GM19452 (cell line): ENCODE data around the gene SEMA3F.

ENCODE experiments used
- ATAC-seq: cut with Tn5 transposase; IDR thresholded peaks from one replicate; pipeline ENCODE4 v1.9.1; 2021; ENCODE audit not compliant: unreplicated experiment

SEMA3F gene

GRCh38 chr3:50169232-50169832 lies 14.2 kb downstream of the SEMA3F start:
- no peak for ATAC-seq

DNA sequence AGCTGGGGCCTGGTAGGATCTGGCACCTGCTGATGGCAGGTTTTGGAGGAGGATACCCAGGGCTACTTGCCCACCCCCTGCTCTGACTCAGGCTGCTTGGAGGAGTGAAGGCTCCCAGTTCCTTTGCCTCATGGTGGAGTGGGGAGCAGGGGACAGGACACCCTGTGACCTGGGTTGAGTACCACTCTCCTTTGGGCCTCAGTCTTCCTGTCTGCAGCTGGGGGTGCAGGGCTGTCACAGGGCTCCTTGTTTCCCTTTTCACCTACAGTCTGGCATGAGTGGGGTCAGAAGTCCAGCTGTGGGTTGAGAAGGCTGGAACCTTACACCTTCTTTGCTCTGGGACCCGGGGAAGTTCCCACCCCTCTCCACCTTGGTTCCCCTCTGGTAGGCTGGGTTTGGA lies 14.7 kb downstream of the SEMA3F start:
- no peak for ATAC-seq

DNA sequence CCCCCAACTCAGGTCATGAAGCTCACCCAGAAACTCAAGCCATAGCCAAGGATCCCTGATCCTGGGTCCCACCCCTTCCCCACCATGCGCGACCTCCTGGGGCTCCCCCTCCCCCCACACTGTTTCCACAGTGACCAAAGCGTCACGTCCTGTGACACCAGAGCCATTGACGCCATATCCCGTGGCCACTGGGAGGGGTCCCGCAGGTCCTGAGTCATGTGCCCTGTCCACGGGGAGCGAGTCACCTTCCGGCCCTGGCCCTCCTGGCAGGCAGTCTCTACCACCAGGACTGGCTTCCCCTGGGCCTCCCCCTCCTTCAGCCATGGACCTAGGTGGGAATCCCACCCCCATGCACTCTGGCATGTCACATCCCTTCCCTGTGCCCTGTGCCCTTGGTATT lies 15.6 kb downstream of the SEMA3F start:
- no peak for ATAC-seq

DNA sequence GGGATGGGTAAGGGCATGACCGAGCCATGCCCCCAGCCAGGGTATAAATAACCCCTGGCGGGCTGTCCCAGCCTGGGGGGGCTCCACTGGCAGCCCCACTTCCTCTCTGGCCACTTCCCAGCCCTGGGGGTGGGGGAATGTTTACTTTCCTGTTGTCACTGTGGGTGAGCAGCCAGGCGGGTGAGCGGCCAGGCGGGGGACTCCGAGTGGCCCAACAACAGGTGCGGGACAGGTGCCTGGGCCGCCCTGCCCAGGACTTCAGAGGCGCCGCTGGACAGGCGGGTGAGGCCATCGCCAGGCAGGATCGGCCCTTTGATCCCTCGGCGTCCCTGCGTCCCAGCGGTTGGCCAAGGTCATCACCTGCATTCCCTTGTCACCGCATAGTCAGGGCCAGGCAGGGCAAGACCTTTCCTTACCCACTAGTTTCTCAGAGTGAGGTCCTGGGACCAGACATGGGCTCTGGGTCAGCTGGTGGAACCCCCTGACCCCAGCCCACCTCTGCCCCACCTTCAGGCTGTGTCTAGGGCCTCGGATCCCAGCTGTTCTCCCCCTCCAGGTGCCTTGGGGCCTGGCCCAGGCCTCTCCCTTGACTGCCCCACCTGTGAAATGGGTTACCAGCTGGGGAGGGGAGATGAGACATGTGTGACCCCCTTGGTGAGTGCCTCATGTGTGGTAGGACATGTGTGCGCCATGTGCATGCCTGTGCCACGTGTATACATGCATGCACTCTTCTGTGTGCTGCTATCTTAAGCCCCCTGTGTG lies 16.6 kb downstream of the SEMA3F start:
- no peak for ATAC-seq

- no peak for ATAC-seq
These were observed 17.6 kb downstream of the SEMA3F start for GRCh38 chr3:50172626-50173220.

DNA sequence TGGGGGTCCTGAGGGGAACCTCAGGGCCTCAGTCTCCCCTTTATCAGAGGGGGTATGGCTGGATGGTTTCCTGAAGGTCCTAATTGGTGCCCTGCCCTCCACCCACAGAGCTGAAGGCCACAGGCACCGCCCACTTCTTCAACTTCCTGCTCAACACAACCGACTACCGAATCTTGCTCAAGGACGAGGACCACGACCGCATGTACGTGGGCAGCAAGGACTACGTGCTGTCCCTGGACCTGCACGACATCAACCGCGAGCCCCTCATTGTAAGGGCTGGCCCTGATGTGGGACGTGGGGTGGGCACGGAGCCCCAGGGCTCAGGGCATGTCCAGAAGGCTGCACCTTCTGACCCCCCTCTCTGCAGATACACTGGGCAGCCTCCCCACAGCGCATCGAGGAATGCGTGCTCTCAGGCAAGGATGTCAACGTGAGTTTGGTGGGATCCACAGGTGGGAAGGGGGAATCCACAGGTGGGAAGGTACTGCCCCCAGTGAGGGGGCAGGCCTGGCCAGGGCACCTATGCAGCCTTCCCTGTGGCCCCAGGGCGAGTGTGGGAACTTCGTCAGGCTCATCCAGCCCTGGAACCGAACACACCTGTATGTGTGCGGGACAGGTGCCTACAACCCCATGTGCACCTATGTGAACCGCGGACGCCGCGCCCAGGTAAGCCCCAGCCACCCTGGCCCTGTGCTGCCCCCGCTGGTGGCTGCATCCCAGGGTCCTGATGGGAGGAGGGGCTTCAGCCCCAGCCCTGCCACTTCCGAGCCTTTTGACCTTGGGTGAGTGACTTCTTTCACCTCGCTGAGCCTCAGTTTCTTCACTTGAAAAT lies 18.8 kb downstream of the SEMA3F start:
- ATAC-seq, result no peak

DNA sequence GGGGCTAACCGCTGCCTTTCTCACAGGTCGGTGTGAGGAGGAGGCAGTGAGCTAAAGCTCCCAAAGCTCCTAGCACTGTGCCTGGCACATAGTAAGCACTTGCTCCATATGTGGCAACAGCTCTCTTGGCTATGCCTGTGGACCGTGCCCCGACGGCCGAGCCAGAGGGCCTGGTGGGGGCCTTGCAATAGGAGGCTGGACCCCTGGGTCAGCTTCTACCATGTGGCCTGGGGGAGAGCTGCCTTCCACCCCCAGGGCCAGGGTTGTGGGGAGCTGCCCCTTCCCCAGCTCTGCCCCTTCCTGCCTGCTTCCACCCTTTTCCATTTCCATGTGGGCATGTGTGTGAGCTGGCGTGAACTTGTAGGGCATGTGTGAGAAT lies 19.4 kb downstream of the SEMA3F start:
- ATAC-seq, result no peak

GRCh38 chr3:50174947-50175524 lies 19.9 kb downstream of the SEMA3F start:
- no peak for ATAC-seq

- ATAC-seq, result no peak
These were observed 22.2 kb downstream of the SEMA3F start for GRCh38 chr3:50177346-50177745.

DNA sequence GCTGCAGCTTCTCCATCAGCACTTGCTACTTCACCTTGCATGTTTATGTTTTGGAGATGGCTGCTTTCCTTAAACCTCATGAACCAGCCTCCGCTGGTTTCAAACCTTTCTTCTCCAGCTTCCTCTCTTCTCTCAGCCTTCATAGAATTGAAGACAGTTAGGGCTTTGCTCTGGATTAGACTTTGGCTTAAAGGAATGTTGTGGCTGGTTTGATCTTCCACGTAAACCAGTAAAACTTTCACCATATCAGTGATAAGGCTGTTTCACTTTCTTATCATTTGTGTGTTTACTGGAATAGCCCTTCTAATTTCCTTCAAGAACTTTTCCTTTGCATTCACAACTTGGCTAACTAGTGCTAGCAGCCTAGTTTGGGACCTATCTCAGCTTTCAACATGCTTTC lies 24.6 kb downstream of the SEMA3F start:
- ATAC-seq, result no peak

- no peak for ATAC-seq
These were observed 26.9 kb downstream of the SEMA3F start for GRCh38 chr3:50181985-50182384.

DNA sequence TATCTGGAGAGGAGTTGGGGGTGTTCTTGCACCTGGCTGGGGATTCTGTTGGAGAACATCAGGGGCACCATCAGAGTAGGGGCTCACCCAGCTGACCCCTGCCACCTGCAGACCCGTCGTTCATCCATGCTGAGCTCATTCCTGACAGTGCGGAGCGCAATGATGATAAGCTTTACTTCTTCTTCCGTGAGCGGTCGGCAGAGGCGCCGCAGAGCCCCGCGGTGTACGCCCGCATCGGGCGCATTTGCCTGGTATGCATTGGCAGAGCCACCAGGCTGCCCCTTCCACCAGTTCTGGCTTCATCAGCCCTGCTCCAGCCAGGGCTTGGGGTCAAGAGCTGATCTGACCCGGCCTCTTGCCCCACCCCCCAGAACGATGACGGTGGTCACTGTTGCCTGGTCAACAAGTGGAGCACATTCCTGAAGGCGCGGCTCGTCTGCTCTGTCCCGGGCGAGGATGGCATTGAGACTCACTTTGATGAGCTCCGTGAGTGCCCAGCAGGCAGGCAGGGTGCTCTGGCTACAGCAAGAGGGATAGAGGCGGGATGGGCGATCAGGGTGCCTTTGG lies 27.5 kb downstream of the SEMA3F start:
- no peak for ATAC-seq

- no peak for ATAC-seq
These were observed 28.6 kb downstream of the SEMA3F start for GRCh38 chr3:50183755-50184154.

DNA sequence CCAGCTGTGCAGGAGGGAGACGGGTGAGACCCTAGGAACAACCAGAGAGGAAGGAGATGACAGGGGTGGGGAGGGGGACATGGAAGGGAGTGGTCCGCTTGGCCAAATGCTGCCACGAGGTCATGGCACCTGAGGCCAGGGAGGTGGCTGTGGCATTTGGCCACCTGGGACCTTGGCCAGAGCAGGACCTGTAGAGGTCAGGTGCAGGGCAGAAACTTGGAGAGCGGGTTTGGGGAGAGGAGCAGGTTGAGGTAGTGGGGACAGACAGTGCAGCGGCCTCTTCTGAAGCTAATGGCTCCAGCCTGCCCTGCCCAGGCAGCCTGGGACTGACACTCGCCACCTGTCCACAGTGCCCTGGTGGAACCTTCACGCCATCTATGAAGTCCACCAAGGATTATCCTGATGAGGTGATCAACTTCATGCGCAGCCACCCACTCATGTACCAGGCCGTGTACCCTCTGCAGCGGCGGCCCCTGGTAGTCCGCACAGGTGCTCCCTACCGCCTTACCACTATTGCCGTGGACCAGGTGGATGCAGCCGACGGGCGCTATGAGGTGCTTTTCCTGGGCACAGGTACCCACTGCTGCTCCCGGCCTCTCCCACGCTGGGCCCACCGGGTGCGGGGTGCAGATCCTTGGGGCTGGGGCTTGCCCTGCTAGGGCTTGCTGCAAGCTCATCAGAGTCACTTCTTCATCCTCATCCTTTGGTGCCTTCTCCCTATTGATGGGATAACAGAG lies 29.3 kb downstream of the SEMA3F start:
- no peak for ATAC-seq

GRCh38 chr3:50185230-50185629 lies 30.1 kb downstream of the SEMA3F start:
- no peak for ATAC-seq

DNA sequence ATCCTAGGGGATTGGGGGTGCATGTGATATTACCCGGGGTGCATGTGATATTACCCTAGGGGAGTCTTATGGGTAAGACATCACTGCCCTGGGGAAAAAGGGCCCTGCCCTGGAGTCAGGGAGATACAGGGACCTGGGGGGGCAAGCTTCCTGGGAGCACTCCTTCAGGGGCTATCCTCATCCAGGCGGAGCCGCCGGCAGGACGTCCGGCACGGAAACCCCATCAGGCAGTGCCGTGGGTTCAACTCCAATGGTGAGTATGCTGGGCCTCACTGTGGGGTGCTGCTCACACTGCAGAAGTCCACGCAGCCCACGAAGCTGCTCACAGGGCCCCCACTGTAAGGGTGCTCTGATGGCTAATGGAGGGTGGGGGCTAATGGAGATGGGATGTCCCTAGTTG lies 31.0 kb downstream of the SEMA3F start:
- ATAC-seq, result no peak

DNA sequence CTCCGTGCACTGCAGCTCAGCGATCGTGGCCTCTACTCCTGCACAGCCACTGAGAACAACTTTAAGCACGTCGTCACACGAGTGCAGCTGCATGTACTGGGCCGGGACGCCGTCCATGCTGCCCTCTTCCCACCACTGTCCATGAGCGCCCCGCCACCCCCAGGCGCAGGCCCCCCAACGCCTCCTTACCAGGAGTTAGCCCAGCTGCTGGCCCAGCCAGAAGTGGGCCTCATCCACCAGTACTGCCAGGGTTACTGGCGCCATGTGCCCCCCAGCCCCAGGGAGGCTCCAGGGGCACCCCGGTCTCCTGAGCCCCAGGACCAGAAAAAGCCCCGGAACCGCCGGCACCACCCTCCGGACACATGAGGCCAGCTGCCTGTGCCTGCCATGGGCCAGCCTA lies 32.6 kb downstream of the SEMA3F start:
- ATAC-seq, result no peak

GRCh38 chr3:50189274-50189673 lies 34.1 kb downstream of the SEMA3F start:
- no peak for ATAC-seq

DNA sequence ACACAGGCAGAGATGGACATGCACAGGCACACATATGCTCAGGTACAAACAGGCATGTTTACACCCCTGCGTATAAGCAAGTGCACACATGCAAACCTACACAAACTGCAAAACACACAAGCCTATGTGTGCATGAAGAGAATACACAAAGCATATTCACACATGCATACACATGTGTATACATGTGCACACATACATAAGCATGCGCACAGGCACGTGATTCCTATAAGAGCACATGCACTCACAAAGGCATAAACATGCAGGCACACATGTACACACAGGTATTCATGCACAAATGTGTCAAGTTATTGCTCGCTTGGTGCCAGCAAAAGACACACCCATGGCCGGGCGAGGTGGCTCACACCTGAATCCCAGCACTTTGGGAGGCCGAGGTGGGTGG lies 34.9 kb downstream of the SEMA3F start:
- ATAC-seq, result no peak

DNA sequence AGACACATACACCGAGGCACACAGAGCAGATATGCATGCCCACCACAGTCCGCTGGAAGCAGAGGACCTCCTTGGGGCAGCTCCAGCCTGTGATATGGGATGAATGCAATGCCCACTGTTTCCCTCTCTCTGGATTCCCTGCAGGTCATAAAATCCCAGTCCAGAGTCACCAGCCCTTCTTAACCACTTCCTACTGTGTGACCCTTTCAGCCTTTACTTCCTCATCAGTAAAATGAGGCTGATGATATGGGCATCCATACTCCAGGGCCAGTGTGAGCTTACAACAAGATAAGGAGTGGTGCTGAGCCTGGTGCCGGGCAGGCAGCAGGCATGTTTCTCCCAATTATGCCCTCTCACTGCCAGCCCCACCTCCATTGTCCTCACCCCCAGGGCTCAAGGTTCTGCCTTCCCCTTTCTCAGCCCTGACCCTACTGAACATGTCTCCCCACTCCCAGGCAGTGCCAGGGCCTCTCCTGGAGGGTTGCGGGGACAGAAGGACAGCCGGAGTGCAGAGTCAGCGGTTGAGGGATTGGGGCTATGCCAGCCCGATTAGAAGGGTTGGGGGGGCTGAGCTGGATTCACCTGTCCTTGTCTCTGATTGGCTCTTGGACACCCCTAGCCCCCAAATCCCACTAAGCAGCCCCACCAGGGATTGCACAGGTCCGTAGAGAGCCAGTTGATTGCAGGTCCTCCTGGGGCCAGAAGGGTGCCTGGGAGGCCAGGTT lies 36.0 kb downstream of the SEMA3F start, which contains the start of gene GNAT1:
Gene GNAT1 (plus strand): TSS at position 675 of the 725 bp plus-strand sequence. CDS start 116 bp downstream, outside the sequence.
- ATAC-seq, result no peak
